Measurements from ENCODE around the gene PLEKHG4B. TPM values are rescaled to one million over a fixed set of nuclear protein-coding genes. Genes with fewer than 3 reads are reported as not detected.

PLEKHG4B gene
- total and polyA plus RNA-seq, 2 of the 8 experiments (the other 6 are each of a cell fraction or from before 2014, with no cell fraction given), result 31.1 to 43.6 TPM

GRCh38 chr5:228886-229285 lies 136.9 kb downstream of the PLEKHG4B start:
- Histone ChIP-seq H2BK12ac (ENCODE audit: low read depth, low read length) (no peak overlapping the region), H3K79me2 (ENCODE audit: control insufficient read depth in 1 of 2, insufficient read depth in 2 of 2, low read length in 2 of 2) (no peaks in the 10 kb centered on the region), H2BK120ac (replicated peaks; ENCODE audit: low read depth, low read length) (no peak overlapping the region), H4K91ac (replicated peaks; ENCODE audit: insufficient read length, low read length) (no peak overlapping the region), H2BK15ac (ENCODE audit: low read length) (no peak overlapping the region), H3K4me3 (ENCODE audit: extremely low read depth in 1 of 4, insufficient read depth in 2 of 4, low read depth in 3 of 4, low read length in 4 of 4) (no peak overlapping the region), H3K18ac (ENCODE audit: extremely low read depth, low read length) (no peak overlapping the region), H2BK5ac (ENCODE audit: low read depth, low read length) (no peak overlapping the region), H3K4me1 (replicated peaks in 1 of 4; ENCODE audit: control insufficient read depth in 3 of 4, insufficient read depth in 4 of 4, low read length in 3 of 4) (peaks cover 0 to 2% (median 0%) of the 10 kb centered on the region in 4 experiments; a peak in 1 of 7 replicates), H3K14ac (ENCODE audit: insufficient read length) (no peak overlapping the region), H3K4me2 (ENCODE audit: insufficient read depth in 1 of 2, low read depth in 2 of 2, low read length in 2 of 2) (no peak overlapping the region), H3K36me3 (ENCODE audit: control insufficient read depth in 2 of 4, insufficient read depth in 4 of 4, low read length in 3 of 4) (peaks cover 17 to 63% (median 47%) of the 10 kb centered on the region in 4 experiments), H3K56ac (replicated peaks; ENCODE audit: insufficient read length, low read depth, low read length) (no peak overlapping the region), H3K4ac (replicated peaks; ENCODE audit: insufficient read length, low read depth, low read length) (no peak overlapping the region), H2AFZ (ENCODE audit: low read length) (no peak overlapping the region), H3K9me3 (ENCODE audit: insufficient read depth in 2 of 2, low read depth in 1 of 2, low read length in 1 of 2) (no peaks in the 10 kb centered on the region), H3K27me3 (replicated peaks in 1 of 4; ENCODE audit: control insufficient read depth in 3 of 4, extremely low read depth in 1 of 4, insufficient read depth in 3 of 4, low read length in 3 of 4) (no peaks in the 10 kb centered on the region), H3K27ac (ENCODE audit: low read depth, low read length) (no peak overlapping the region), H2BK20ac (ENCODE audit: low read length) (no peak overlapping the region), H3K23me2 (ENCODE audit: low read depth, low read length) (no peaks in the 10 kb centered on the region), H4K8ac (ENCODE audit: extremely low read depth, insufficient read depth, low read length) (no peak overlapping the region), H3K9ac (replicated peaks in 1 of 4; ENCODE audit: extremely low read depth in 1 of 4, low read depth in 3 of 4, low read length in 3 of 4) (no peak overlapping the region), H4K20me1 (replicated peaks in 1 of 2; ENCODE audit: control insufficient read depth in 1 of 2, insufficient read depth in 2 of 2, low read length in 2 of 2) (peaks cover 3 to 5% of the 10 kb centered on the region in 2 experiments), H2AK5ac (ENCODE audit: low read depth, low read length) (no peak overlapping the region), H3K23ac (ENCODE audit: insufficient read length) (no peak overlapping the region), H3K79me1 (ENCODE audit: low read depth, low read length) (no peaks in the 10 kb centered on the region), H4K5ac (ENCODE audit: insufficient read length, low read depth, low read length) (no peak overlapping the region)
- 91% methylated on average over 3 of the region's 3 CpGs; no CpG with 5 or more reads in 1 of the 2 experiments for WGBS, 2 experiments (ENCODE audit: extremely low coverage in 1 of 2, insufficient coverage in 1 of 2, insufficient read length in 1 of 2, insufficient replicate concordance in 2 of 2, low coverage in 1 of 2, low lambda C conversion rate in 2 of 2, missing lambda C conversion rate in 1 of 2)
- DNase-seq (ENCODE audit: low read depth in 1 of 2, low spot score in 2 of 2), result no peak
- ChIA-PET POLR2A (ENCODE audit: partially characterized antibody) (no interaction called here), CTCF (ENCODE audit: partially characterized antibody) (no interaction called here)
- no peak for FAIRE-seq
- TF ChIP-seq KDM4A (IDR thresholded peaks at IDR 0.05; ENCODE audit: low read depth, low read length, severe bottlenecking) (no peak), EP300 (IDR thresholded peaks at IDR 0.05; ENCODE audit: borderline replicate concordance in 1 of 2, low read depth in 2 of 2, low read length in 2 of 2) (no peak), CBX8 (IDR thresholded peaks at IDR 0.05; ENCODE audit: borderline replicate concordance, low read depth, low read length) (no peak), SRF (IDR thresholded peaks at IDR 0.05; ENCODE audit: low read depth, low read length) (no peak), ASH2L (IDR thresholded peaks at IDR 0.05; ENCODE audit: low read length) (no peak), ATF2 (IDR thresholded peaks at IDR 0.05; ENCODE audit: low read length) (no peak), POU5F1 (IDR thresholded peaks at IDR 0.05; ENCODE audit: low read depth, low read length) (no peak), CHD2 (IDR thresholded peaks at IDR 0.05; ENCODE audit: low read length) (no peak), POLR2AphosphoS5 (IDR thresholded peaks at IDR 0.05; ENCODE audit: low read depth, low read length) (no peak), SIX5 (IDR thresholded peaks at IDR 0.05; ENCODE audit: low read depth, low read length) (no peak), EZH2 (IDR thresholded peaks at IDR 0.05; ENCODE audit: low read depth, low read length, severe bottlenecking) (no peak), ZNF274 (IDR thresholded peaks at IDR 0.05; ENCODE audit: borderline replicate concordance, extremely low read depth, low read length) (no peak), CEBPB (IDR thresholded peaks at IDR 0.05; ENCODE audit: low read depth, low read length) (no peak), FOSL1 (IDR thresholded peaks at IDR 0.05; ENCODE audit: insufficient read depth, low read depth, low read length) (no peak)
